Hematopoietic multipotent progenitor cell (in vitro differentiated cells): Measurements from ENCODE around the gene PLCB2. TPM values are rescaled to one million over a fixed set of nuclear protein-coding genes. Genes with fewer than 3 reads are reported as not detected.

Experiments used
- DNase-seq, 3 donors: peaks; one replicate each; pipeline ENCODE4 v3.0.0-alpha.2; 2011 to 2015; ENCODE audit warnings: low read depth in 2 of 3, low spot score in 2 of 3
- total RNA-seq: library from RNA; depleted of rRNA; stranded (reverse); fragments of >200 nt; gene quantifications from one replicate; pipeline ENCODE4 v1.2.3, GENCODE V29; 2012

The PLCB2 gene
- total RNA-seq, 1 donor: 123 TPM

- DNase-seq: peak in 1 of 3 donors; percentile 69
Observed at GRCh38 chr15:40340740-40341400, 33.1 kb upstream of the PLCB2 start, which contains the start of gene CCDC9B. Gene CCDC9B (minus strand): TSS chr15:40340939. CDS start chr15:40340819, 120 bp downstream.

GRCh38 chr15:40340038-40340739 is 32.5 kb upstream of the PLCB2 start:
- DNase-seq: no peak

GRCh38 chr15:40339621-40339945 is 31.8 kb upstream of the PLCB2 start:
- no peak for DNase-seq

GRCh38 chr15:40338921-40339620 is 31.3 kb upstream of the PLCB2 start:
- DNase-seq: no peak

- peak in 2 of 3 donors; percentile 85 to 91 for DNase-seq
Observed at GRCh38 chr15:40338041-40338657, 30.4 kb upstream of the PLCB2 start.

- no peak for DNase-seq
Observed at GRCh38 chr15:40337597-40337996, 29.9 kb upstream of the PLCB2 start.

GRCh38 chr15:40336744-40337122 is 29.0 kb upstream of the PLCB2 start:
- peak in 1 of 3 donors; percentile 57 for DNase-seq

GRCh38 chr15:40335938-40336743 is 28.4 kb upstream of the PLCB2 start:
- no peak for DNase-seq

- no peak for DNase-seq
Observed at GRCh38 chr15:40334941-40335795, 27.4 kb upstream of the PLCB2 start.

GRCh38 chr15:40334541-40334940 is 26.8 kb upstream of the PLCB2 start:
- no peak for DNase-seq

- DNase-seq: peak in 2 of 3 donors; percentile 94 to 99
Observed at GRCh38 chr15:40333922-40334492, 26.3 kb upstream of the PLCB2 start.

GRCh38 chr15:40332113-40332781 is 24.5 kb upstream of the PLCB2 start:
- no peak for DNase-seq

- DNase-seq: no peak
Observed at GRCh38 chr15:40331637-40332036, 23.9 kb upstream of the PLCB2 start.

- DNase-seq: no peak
Observed at GRCh38 chr15:40331026-40331425, 23.3 kb upstream of the PLCB2 start.

- DNase-seq: peak in 1 of 3 donors; percentile 42
Observed at GRCh38 chr15:40330368-40330836, 22.7 kb upstream of the PLCB2 start.

GRCh38 chr15:40329804-40330203 is 22.1 kb upstream of the PLCB2 start:
- no peak for DNase-seq

GRCh38 chr15:40328751-40329150 is 21.0 kb upstream of the PLCB2 start:
- DNase-seq: no peak

- DNase-seq: no peak
Observed at GRCh38 chr15:40328176-40328575, 20.4 kb upstream of the PLCB2 start.

- DNase-seq: no peak
Observed at GRCh38 chr15:40327457-40327856, 19.7 kb upstream of the PLCB2 start.
